HuH-7.5 (cell line): ENCODE results near the gene C16orf82.
A peak's percentile ranks its signal among the peaks of the same experiment; 100 is the strongest.
"Not testable (repeated sequence)": the region's sequence is repeated elsewhere in the genome, so short reads cannot be mapped to it uniquely, and the experiment has no call there.

Source experiments
- DNase-seq: peaks from one replicate; pipeline ENCODE4 v3.0.0; 2011; ENCODE audit warnings: low spot score

Gene C16orf82

GRCh38 chr16:27066668-27067537 lies at the start of gene C16orf82:
Gene C16orf82 (plus strand): TSS chr16:27066927.
- no peak for DNase-seq

GRCh38 chr16:27020031-27020430 lies 46.7 kb upstream of the C16orf82 start:
- no peak for DNase-seq

- no peak for DNase-seq
These were observed 42.7 kb upstream of the C16orf82 start for GRCh38 chr16:27024010-27024409.

DNA sequence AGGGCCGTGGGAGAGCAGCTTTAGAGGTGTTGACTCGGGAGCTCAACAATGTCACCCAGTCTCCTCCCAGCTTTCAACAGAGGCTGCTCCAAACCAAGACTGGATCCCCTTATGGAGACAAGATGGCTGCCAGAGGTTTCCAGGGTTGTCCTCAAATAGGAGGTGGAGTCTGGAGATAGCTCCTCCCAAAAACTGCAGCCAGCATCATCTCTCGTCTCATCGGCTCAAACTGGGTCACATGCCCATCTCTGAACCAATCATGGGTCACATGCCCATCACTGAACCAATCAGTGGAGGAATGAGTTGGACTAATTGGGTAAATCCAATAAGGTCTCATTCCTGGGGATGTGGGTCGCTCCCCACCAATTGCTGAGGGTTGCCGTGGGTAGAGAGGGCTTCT lies 41.1 kb upstream of the C16orf82 start:
- no peak for DNase-seq

DNA sequence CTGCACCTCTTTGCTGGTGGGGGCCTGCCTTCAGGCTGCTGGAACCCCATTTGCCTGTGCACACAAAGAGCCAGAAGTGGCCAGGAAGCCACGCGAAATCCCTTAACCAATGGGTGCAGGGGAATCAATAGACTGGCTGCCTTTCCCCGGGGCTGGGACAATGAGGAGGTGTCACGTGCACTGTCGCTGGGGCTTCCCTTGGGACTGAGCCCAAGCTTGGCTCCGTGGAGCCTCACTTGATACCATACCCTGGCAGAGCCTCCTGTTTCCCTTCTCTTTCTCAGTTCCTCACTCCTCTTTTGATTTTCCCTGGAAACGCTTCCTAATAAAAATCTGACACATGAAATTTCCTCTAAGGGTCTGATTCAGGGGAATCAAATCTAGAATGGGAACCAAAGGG lies 38.8 kb upstream of the C16orf82 start:
- DNase-seq, result no peak

- DNase-seq, result no peak
These were observed 38.1 kb upstream of the C16orf82 start for GRCh38 chr16:27028591-27029110.

- DNase-seq, result no peak
These were observed 37.2 kb upstream of the C16orf82 start for GRCh38 chr16:27029525-27029924.

DNA sequence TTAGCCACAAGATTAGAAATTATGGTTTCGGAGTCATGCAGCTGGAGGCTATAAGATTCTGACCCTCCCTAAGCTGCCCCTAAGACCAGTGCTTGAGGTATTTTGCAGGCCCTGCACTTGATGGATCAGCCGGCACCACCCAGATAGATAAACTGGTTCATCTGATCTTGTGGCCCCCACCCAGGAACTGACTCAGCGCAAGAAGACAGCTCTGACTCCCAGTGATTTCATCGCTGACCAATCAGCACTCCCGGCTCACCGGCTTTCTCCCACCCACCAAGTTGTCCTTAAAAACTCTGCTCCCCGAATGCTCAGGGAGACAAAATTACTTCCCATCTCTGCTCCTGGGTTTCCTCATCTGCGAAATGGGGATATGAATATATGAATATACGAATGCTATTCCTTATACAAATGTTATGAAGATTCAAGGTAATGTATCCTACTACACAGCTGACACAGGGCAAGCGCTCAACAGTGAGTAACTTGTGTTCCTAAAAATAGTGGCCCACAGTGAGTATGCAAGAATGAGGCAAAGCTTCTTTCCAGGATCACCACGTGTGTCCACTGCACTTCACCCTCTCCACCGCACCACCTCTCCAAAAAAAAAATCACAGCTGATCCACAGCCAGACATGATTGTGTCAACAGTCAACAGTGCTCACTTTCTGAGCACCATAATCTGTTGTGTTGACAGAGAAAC lies 33.3 kb upstream of the C16orf82 start:
- DNase-seq, result no peak

DNA sequence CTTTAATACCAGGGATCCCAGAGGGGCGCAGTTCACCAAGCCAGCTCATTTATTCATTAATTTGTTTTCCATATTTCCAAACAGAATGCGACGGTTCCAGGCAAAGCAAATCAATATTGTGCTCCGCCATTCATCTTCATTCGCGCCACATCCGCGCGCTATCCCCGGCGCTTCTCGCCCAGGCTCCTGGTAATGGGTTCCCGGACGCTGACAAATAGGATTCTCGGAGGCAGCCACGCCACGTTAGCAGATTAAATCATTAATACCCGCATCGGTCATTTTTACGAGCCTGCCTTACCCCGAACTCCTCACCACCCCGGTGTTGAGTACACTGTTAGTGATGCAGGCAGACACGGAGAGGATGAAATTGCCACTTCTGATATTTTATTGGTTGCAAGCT lies 26.0 kb upstream of the C16orf82 start:
- DNase-seq, result no peak

GRCh38 chr16:27046958-27047518 lies 19.7 kb upstream of the C16orf82 start:
- no peak for DNase-seq

- DNase-seq, result no peak
These were observed 18.4 kb upstream of the C16orf82 start for GRCh38 chr16:27048316-27048715.

DNA sequence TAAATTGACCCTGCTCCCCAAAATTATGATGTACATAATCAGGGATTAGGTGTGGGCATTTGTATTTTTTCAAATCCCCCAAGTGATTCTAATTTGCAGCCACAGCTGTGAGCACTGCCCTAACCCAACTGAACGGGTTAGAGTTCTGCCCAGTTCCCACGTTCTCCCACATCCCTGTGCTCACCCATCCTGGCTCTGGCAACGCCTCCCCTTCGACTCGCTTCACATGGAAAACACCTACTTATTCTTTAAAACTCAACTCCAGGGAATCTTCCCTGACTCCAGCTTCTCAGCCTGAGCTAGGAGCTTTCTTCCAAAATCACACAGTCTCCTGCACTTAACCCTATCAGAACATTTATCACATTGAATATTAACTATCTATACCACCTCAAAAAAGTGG lies 17.6 kb upstream of the C16orf82 start:
- DNase-seq, result no peak

DNA sequence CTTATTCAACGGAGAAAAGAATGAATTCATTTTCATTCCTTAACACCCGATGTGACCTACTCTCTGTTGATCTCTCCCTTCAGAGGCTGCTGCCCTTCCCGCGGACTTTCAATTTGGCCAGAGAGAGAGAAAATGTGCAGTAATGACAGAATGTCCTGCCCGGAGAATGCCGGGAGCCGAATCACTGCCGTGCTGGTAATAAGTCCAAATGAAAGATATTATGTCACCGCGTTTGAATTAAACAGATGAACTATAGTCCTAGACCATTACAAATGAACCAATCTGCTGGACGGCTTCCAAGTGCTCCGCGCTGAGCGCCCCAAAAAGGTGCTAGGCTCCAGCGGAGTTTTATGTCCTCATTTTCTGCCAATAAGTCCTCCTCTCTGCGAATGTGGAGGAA lies 14.7 kb upstream of the C16orf82 start:
- DNase-seq, result no peak

- DNase-seq, result no peak
These were observed 12.7 kb upstream of the C16orf82 start for GRCh38 chr16:27053996-27054395.

DNA sequence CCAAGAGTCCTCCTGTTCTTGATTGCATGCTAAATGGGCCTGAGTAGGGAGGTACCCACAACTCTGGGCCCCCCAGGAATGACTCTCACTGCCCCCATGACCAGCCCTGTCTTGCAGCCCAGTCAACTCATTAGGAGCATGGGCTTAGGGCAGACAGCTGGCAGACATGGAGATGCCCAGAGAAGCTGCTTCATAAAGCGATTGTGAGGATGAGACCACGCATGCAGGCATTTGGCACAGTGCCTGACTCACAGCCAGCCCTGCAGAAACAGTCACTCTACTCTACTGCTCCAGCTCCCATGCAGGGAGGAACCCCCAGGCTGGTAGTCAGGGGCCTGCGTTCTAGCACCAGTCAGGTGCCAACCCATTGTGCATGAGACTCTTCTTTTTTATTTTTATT lies 8.4 kb upstream of the C16orf82 start:
- no peak for DNase-seq

GRCh38 chr16:27070776-27071175 lies 4.0 kb downstream of the C16orf82 start:
- no peak for DNase-seq

GRCh38 chr16:27073733-27074132 lies 7.0 kb downstream of the C16orf82 start:
- no peak for DNase-seq

GRCh38 chr16:27080895-27081294 lies 14.2 kb downstream of the C16orf82 start:
- peak; percentile 37 for DNase-seq

- no peak for DNase-seq
These were observed 17.1 kb downstream of the C16orf82 start for GRCh38 chr16:27083861-27084261.

DNA sequence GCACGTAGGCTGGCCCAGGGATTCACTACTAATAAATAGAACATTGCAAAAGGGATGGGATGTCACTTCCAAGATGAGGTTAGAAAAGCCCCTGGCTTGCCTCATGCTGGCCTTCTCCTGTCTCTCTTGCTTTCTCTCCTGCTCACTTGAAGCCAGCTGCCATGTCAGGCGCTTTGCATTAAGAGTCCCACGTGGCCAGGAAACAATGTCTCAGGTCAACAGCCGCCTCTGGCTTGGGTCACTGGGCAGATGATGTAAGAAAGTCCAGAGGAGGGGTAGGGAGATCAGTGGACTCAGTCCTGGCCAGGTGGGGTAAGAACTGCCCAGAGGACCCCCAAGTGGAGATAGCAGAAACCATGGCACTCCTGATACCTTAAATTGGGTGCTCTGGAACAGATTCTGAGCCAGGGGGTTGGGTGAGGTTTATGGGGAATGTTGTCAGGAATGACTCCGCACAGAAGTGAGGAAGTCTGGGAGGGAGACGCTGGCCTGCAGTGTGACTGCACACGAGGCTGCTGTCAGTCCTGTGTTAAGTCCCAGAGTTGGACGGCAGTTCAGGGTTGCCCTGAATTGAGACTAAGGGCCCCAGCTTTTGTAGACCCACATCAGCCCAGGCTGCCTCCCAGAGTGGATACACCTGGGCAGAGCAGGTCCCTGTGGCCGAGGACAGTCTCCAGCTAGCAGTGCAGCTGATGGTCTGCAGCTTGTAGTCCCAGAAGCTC lies 17.7 kb downstream of the C16orf82 start:
- DNase-seq, result no peak

GRCh38 chr16:27085182-27085581 lies 18.5 kb downstream of the C16orf82 start:
- no peak for DNase-seq

- not testable (repeated sequence) for DNase-seq
These were observed 19.3 kb downstream of the C16orf82 start for GRCh38 chr16:27086031-27086430.
